Measurements from ENCODE around the gene FNDC5.

GRCh38 chr1:32831878-32832277 is 38.8 kb downstream of the FNDC5 start:
- TF ChIP-seq EZH2 (IDR thresholded peaks at IDR 0.05; ENCODE audit: low read length), result no peak
- TF ChIP-seq CTCF (optimal IDR thresholded peaks at IDR 0.05 in 1 of 3, IDR thresholded peaks at IDR 0.05 in 1 of 3, conservative IDR thresholded peaks at IDR 0.05 in 1 of 3; ENCODE audit: extremely low read depth in 1 of 3, insufficient read depth in 2 of 3, low read length in 3 of 3), result no peak

All from keratinocyte (primary cell).